Measurements from ENCODE around the gene LEMD3.

Gene LEMD3

GRCh38 chr12:65296508-65297265 lies 127.3 kb downstream of the LEMD3 start:
- Histone ChIP-seq H3K4me3 (ENCODE audit: insufficient read depth, low read depth, low read length) (no peak overlapping the region), H3K27me3 (ENCODE audit: control insufficient read depth, insufficient read depth, low read length, poor library complexity, severe bottlenecking) (no peaks in the 10 kb centered on the region), H3K36me3 (ENCODE audit: control insufficient read depth, insufficient read depth, low read length) (no peaks in the 10 kb centered on the region), H3K4me1 (ENCODE audit: control insufficient read depth, insufficient read depth, low read length) (no peaks in the 10 kb centered on the region), H3K9me3 (ENCODE audit: control insufficient read depth, low read length) (no peaks in the 10 kb centered on the region), H3K27ac (ENCODE audit: insufficient read depth, low read depth, low read length, poor library complexity, severe bottlenecking) (no peak overlapping the region)
- WGBS, 2 experiments = 100% methylated on average over 1 of the region's 1 CpG; no CpG with 5 or more reads in 1 of the 2 experiments

All from ectodermal cell (in vitro differentiated cells).